HepG2 (cell line): Measurements from ENCODE around the gene VEGFA. TPM values are rescaled to one million over a fixed set of nuclear protein-coding genes. Genes with fewer than 3 reads are reported as not detected.

ENCODE experiments used
- AKAP8 ChIP-seq: sonication (generic); formaldehyde crosslinking; IDR thresholded peaks from 2 replicates; pipeline ENCODE4 v1.5.1; 2020; ENCODE audit warnings: mild to moderate bottlenecking, missing genetic modification reagents
- CBX2 ChIP-seq, 2 experiments: fragments of 200-600 bp in 1 of 2; sonication (generic); formaldehyde crosslinking in 1 of 2; IDR thresholded peaks; 2 replicates each; pipeline versions ENCODE4 v1.7.0 to v1.8.1; 2018 to 2022; ENCODE audit warnings: low read depth in 2 of 2, low read length in 1 of 2, mild to moderate bottlenecking in 1 of 2, missing genetic modification reagents in 1 of 2
- CCDC6 ChIP-seq: sonication (generic); formaldehyde crosslinking; IDR thresholded peaks from 2 replicates; pipeline ENCODE4 v1.8.1; 2022; ENCODE audit warnings: mild to moderate bottlenecking, missing genetic modification reagents, moderate library complexity
- FOXM1 ChIP-seq: sonication (generic); formaldehyde crosslinking; IDR thresholded peaks from 2 replicates; pipeline ENCODE4 v1.5.0; 2020; ENCODE audit warnings: missing genetic modification reagents
- GABPB1 ChIP-seq: IDR thresholded peaks from 2 replicates; pipeline ENCODE4 v1.6.1; 2016; ENCODE audit warnings: mild to moderate bottlenecking, missing genetic modification reagents, moderate library complexity, missing compliant biosample characterization
- GLMP ChIP-seq: sonication (generic); formaldehyde crosslinking; IDR thresholded peaks from 2 replicates; pipeline ENCODE4 v1.9.0; 2021; ENCODE audit warnings: missing genetic modification reagents, mild to moderate bottlenecking, borderline replicate concordance
- HNRNPH1 ChIP-seq: fragments of 200-400 bp; formaldehyde crosslinking; optimal IDR thresholded peaks from 2 replicates; pipeline ENCODE3; 2017; ENCODE audit warnings: mild to moderate bottlenecking, low read depth, low read length
- IKZF4 ChIP-seq: sonication (generic); formaldehyde crosslinking; IDR thresholded peaks from 2 replicates; pipeline ENCODE4 v1.5.1; 2020; ENCODE audit warnings: borderline replicate concordance, mild to moderate bottlenecking, low read depth, missing genetic modification reagents; ENCODE audit errors: not compliant biosample characterization
- KDM4B ChIP-seq: sonication (generic); formaldehyde crosslinking; IDR thresholded peaks from 2 replicates; pipeline ENCODE4 v1.4.0; 2020; ENCODE audit warnings: missing genetic modification reagents
- KLF6 ChIP-seq: IDR thresholded peaks from 2 replicates; pipeline ENCODE4 v1.8.0; 2016; ENCODE audit warnings: missing biosample characterization, missing genetic modification reagents
- MAX ChIP-seq: IDR thresholded peaks from 2 replicates; pipeline ENCODE4 v1.6.1; 2012; ENCODE audit warnings: inconsistent platforms
- MTA3 ChIP-seq: sonication (generic); formaldehyde crosslinking; IDR thresholded peaks from 2 replicates; pipeline ENCODE4 v1.4.0; 2020; ENCODE audit warnings: missing genetic modification reagents
- PREB ChIP-seq: sonication (generic); formaldehyde crosslinking; IDR thresholded peaks from 2 replicates; pipeline ENCODE4 v1.4.0; 2020; ENCODE audit warnings: missing genetic modification reagents
- SOX6 ChIP-seq, 2 experiments: fragments of 450-650 bp in 1 of 2; sonication (generic) in 1 of 2; formaldehyde crosslinking in 1 of 2; IDR thresholded peaks; 2 replicates each; pipeline versions ENCODE4 v1.4.0 to v1.6.1; 2017 to 2020; ENCODE audit warnings: antibody characterized with exemption in 1 of 2, mild to moderate bottlenecking in 1 of 2, missing genetic modification reagents in 1 of 2
- THAP11 ChIP-seq: IDR thresholded peaks from 2 replicates; pipeline ENCODE4 v1.6.1; 2016; ENCODE audit warnings: missing biosample characterization, missing genetic modification reagents
- ZBTB8A ChIP-seq: sonication (generic); formaldehyde crosslinking; IDR thresholded peaks from 2 replicates; pipeline ENCODE4 v1.4.0; 2020; ENCODE audit warnings: mild to moderate bottlenecking, low read depth, missing genetic modification reagents, borderline replicate concordance
- ZNF101 ChIP-seq: sonication (generic); formaldehyde crosslinking; IDR thresholded peaks from 2 replicates; pipeline ENCODE4 v1.4.0; 2020; ENCODE audit warnings: mild to moderate bottlenecking, low read depth, missing genetic modification reagents, borderline replicate concordance
- ZNF143 ChIP-seq: sonication (generic); formaldehyde crosslinking; IDR thresholded peaks from 2 replicates; pipeline ENCODE4 v1.4.0; 2020; ENCODE audit warnings: missing genetic modification reagents
- ZNF282 ChIP-seq: fragments of 450-650 bp; IDR thresholded peaks from 2 replicates; pipeline ENCODE4 v1.6.1; 2018; ENCODE audit not compliant: partially characterized antibody
- ZNF543 ChIP-seq: sonication (generic); formaldehyde crosslinking; IDR thresholded peaks from 2 replicates; pipeline ENCODE4 v1.4.0; 2020; ENCODE audit warnings: mild to moderate bottlenecking, missing genetic modification reagents
- ZNF547 ChIP-seq: sonication (generic); formaldehyde crosslinking; IDR thresholded peaks from 2 replicates; pipeline ENCODE4 v1.5.1; 2020; ENCODE audit warnings: mild to moderate bottlenecking, missing genetic modification reagents
- ZNF724P ChIP-seq: sonication (generic); formaldehyde crosslinking; IDR thresholded peaks from 2 replicates; pipeline ENCODE4 v1.8.0; 2022; ENCODE audit warnings: missing genetic modification reagents, borderline replicate concordance
- polyA plus RNA-seq, 8 experiments: library from polyadenylated mRNA; depleted of rRNA in 3 of 8; stranded (reverse) in 7 of 8; unstranded in 1 of 8; fragments of >200 nt; fragmentation: Illumina TruSeq in 4 of 8; extraction: Trizol in 4 of 8; gene quantifications; 2 replicates each; pipeline versions ENCODE4 v1.2.1 to v1.2.3, GENCODE V29; 2011 to 2016; ENCODE audit warnings: low read depth in 4 of 8, missing spikeins in 1 of 8, mixed read lengths in 1 of 8; ENCODE audit not compliant: insufficient read depth in 1 of 8
- total RNA-seq, 5 experiments: library from RNA; depleted of rRNA; stranded (reverse); fragments of >200 nt; fragmentation: Illumina TruSeq; extraction: Trizol; gene quantifications; 2 replicates each; pipeline ENCODE4 v1.2.3, GENCODE V29; 2016; ENCODE audit warnings: low read depth in 1 of 5
- TF ChIP-seq, protein P1 (sequence below): sonication (generic); formaldehyde crosslinking; IDR thresholded peaks from 2 replicates; pipeline ENCODE4 v1.5.0; 2020; ENCODE audit warnings: mild to moderate bottlenecking, missing genetic modification reagents, borderline replicate concordance

The VEGFA gene
- total and polyA plus RNA-seq, 2 of the 13 experiments (the other 11 are each of a cell fraction or from before 2014, with no cell fraction given) = 68.1 to 629 TPM

DNA sequence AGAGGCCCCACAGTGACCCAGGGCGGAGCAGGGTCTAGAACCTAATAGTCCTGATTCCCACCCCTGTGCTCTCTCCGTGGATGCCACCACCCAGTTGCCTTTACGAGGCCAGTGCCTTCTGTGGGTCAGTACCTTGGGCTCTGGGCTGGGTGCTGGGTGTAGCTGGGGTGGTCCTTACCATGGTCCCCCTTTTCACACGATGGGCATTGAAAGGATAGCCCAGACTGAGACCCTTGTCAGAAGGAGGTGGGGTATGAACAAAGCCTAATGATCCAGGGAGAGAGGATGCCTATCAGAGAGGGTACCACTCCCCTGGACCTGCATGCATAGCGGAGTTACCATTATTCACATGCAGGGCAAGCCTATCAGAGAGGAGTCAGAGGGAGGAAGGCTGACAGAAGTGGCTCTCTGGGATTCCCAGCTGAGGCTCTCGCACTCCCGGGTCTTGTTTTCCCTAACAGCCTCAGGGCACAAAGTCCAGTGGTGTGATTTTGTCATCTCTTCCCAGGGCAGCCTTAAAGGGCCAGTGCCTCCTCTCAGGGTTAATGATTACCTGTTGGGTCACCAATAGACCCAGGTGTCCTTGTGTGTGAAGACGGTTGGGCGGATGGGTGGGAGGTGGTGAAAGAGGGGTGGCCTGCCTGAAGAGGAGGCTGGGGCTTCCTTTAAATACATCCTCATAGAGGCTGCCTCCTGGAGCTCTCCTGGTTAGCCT, 36.2 kb downstream of the VEGFA start (continued):
- TF ChIP-seq ZNF143 (CRISPR knock-in tag) (peak; percentile 56), MTA3 (CRISPR knock-in tag) (no peak), CBX2 (IDR thresholded peaks at IDR 0.05; ENCODE audit: low read depth, low read length) (no peak), CBX2 (CRISPR knock-in tag; IDR thresholded peaks at IDR 0.05; ENCODE audit: low read depth) (peak; percentile 96; the same call in 1 of the 2 replicates), HNRNPH1 (no peak), AKAP8 (CRISPR knock-in tag) (no peak; the same call in 1 of the 2 replicates), ZBTB8A (CRISPR knock-in tag) (no peak; the same call in 1 of the 2 replicates), CCDC6 (CRISPR knock-in tag) (peak; percentile 78; the same call in 1 of the 2 replicates), GLMP (CRISPR knock-in tag) (no peak), ZNF724P (CRISPR knock-in tag) (no peak; the same call in 1 of the 2 replicates), PREB (CRISPR knock-in tag) (no peak), ZNF282 (no peak), GABPB1 (no peak; the same call in none of the 2 replicates), ZNF543 (no peak), FOXM1 (no peak), ZNF101 (CRISPR knock-in tag) (no peak), KDM4B (CRISPR knock-in tag) (no peak), MAX (peak; percentile 77), IKZF4 (CRISPR knock-in tag) (no peak), ZNF547 (CRISPR knock-in tag) (0 out of 2 replicates have a peak, but pooled peaks have one; percentile 38), SOX6 (IDR thresholded peaks at IDR 0.05) (no peak), SOX6 (CRISPR knock-in tag; IDR thresholded peaks at IDR 0.05) (peak; percentile 90), KLF6 (CRISPR knock-in tag) (peak; percentile 79; the same call in 1 of the 2 replicates), THAP11 (CRISPR knock-in tag) (peak; percentile 59)
- TF ChIP-seq, protein P1, sequence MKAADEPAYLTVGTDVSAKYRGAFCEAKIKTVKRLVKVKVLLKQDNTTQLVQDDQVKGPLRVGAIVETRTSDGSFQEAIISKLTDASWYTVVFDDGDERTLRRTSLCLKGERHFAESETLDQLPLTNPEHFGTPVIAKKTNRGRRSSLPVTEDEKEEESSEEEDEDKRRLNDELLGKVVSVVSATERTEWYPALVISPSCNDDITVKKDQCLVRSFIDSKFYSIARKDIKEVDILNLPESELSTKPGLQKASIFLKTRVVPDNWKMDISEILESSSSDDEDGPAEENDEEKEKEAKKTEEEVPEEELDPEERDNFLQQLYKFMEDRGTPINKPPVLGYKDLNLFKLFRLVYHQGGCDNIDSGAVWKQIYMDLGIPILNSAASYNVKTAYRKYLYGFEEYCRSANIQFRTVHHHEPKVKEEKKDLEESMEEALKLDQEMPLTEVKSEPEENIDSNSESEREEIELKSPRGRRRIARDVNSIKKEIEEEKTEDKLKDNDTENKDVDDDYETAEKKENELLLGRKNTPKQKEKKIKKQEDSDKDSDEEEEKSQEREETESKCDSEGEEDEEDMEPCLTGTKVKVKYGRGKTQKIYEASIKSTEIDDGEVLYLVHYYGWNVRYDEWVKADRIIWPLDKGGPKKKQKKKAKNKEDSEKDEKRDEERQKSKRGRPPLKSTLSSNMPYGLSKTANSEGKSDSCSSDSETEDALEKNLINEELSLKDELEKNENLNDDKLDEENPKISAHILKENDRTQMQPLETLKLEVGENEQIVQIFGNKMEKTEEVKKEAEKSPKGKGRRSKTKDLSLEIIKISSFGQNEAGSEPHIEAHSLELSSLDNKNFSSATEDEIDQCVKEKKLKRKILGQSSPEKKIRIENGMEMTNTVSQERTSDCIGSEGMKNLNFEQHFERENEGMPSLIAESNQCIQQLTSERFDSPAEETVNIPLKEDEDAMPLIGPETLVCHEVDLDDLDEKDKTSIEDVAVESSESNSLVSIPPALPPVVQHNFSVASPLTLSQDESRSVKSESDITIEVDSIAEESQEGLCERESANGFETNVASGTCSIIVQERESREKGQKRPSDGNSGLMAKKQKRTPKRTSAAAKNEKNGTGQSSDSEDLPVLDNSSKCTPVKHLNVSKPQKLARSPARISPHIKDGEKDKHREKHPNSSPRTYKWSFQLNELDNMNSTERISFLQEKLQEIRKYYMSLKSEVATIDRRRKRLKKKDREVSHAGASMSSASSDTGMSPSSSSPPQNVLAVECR (CRISPR knock-in tag) = peak; percentile 70
